Heart right ventricle (tissue), 16 donors: ENCODE data around the gene PIGR. TPM values are rescaled to one million over a fixed set of nuclear protein-coding genes. Genes with fewer than 3 reads are reported as not detected.

ENCODE experiments used
- ATAC-seq, 8 donors: fragments of 200-7000 bp; cut with Tn5 transposase; one replicate each; pipeline ENCODE4 v1.9.1; 2020; ENCODE audit warnings: mild to moderate bottlenecking in 8 of 8, moderate library complexity in 8 of 8, moderate number of reproducible peaks in 1 of 8
- DNase-seq, 2 donors: peaks; one replicate each; pipeline ENCODE4 v3.0.0-alpha.2; 2020
- H3K27ac ChIP-seq, 10 donors: fragments of 200-600 bp; sonication (generic) in 2 of 10; one replicate each; pipeline versions ENCODE4 v1.5.0 to v1.8.0; 2020 to 2022; ENCODE audit warnings: mild to moderate bottlenecking in 3 of 10
- H3K27me3 ChIP-seq, 7 donors: fragments of 200-600 bp; one replicate each; pipeline ENCODE4 v1.8.0; 2021 to 2022; ENCODE audit warnings: mild to moderate bottlenecking in 2 of 7
- H3K36me3 ChIP-seq, 9 donors: fragments of 200-600 bp; sonication (generic) in 1 of 9; one replicate each; pipeline versions ENCODE4 v1.5.0 to v1.8.0; 2020 to 2022; ENCODE audit warnings: mild to moderate bottlenecking in 2 of 9
- H3K4me1 ChIP-seq, 9 donors: fragments of 200-600 bp; sonication (generic) in 1 of 9; one replicate each; pipeline versions ENCODE4 v1.5.0 to v1.8.0; 2020 to 2022; ENCODE audit warnings: mild to moderate bottlenecking in 4 of 9
- H3K4me3 ChIP-seq, 10 donors: fragments of 200-600 bp; sonication (generic) in 2 of 10; one replicate each; pipeline versions ENCODE4 v1.5.0 to v1.8.0; 2020 to 2022; ENCODE audit warnings: mild to moderate bottlenecking in 7 of 10, moderate library complexity in 2 of 10
- H3K9me3 ChIP-seq, 11 donors: fragments of 200-600 bp in 10 of 11; sonication (generic) in 2 of 11; one replicate each; pipeline versions ENCODE4 v1.5.0 to v1.8.0; 2013 to 2022; ENCODE audit warnings: mild to moderate bottlenecking in 2 of 11, control low read depth in 1 of 11, moderate library complexity in 1 of 11
- CTCF ChIP-seq, 9 donors: fragments of 200-600 bp; sonication (generic) in 2 of 9; IDR thresholded peaks; one replicate each; pipeline versions ENCODE4 v1.5.0 to v1.8.0; 2021 to 2022; ENCODE audit warnings: antibody characterized with exemption in 9 of 9, mild to moderate bottlenecking in 5 of 9, moderate library complexity in 1 of 9
- WGBS, 2 donors: extraction: QIAGEN DNeasy Blood & Tissue Kit; methylation state at CpG; one replicate each; pipeline ENCODE4 v1.1.7; 2013; ENCODE audit warnings: inconsistent platforms in 1 of 2; 5-methylcytosine and 5-hydroxymethylcytosine counted together
- intact Hi-C, 10 donors: fragments of 100-400 bp; cut with DNase I; formaldehyde crosslinking; loops; one replicate each; pipeline versions ENCODE4 v1.11.1 to v1.14.2; 2022
- polyA plus RNA-seq, 2 donors: library from polyadenylated mRNA; stranded (reverse); fragments of 200-250 nt; gene quantifications; one replicate each; pipeline ENCODE4 v1.2.3, GENCODE V29; 2013
- total RNA-seq, 10 donors: library from RNA; stranded (reverse); fragmentation: NEBNext Ultra II Directional in 3 of 10; extraction: Animal tissue kit (Norgen Biotek cat#: 25700) in 3 of 10; gene quantifications; one replicate each; pipeline versions ENCODE4 v1.2.1 to v1.2.4, GENCODE V29; 2021 to 2023
- donor health status: Arrhythmogenic right ventricular cardiomyopathy.
- donor health status: ischemic (EF 13 %, LVEDD 7.1; RV severe dilation, severe dysfunction).
- donor health status: healthy with polysubstance abuse.
- donor health status: DM: no; HTN: yes; CAD: no.
- donor health status: DM: no; HTN: no; CAD: no.
- donor health status: ischemic (EF 25% LVEDD 6.9; RV normal size, moderate dysfunction).
- donor health status: ischemic (EF 25% LVEDD 5.7; RV mildly dilated, moderate dysfunction).
- donor health status: healthy.
- donor health status: DM: yes; HTN: yes; CAD: no.
- donor health status: Ischemic cardiomyopathy.
- donor health status: ischemic (EF 35%, LVEDD 5.7; RV mildly dilated, moderate dysfunction).
- donor health status: nonischemic (EF 11% LVEDD 7.7; RV severe dilation, severe dysfunction).
- donor health status: DM: yes; HTN: yes; CAD: no.
- donor health status: PGD.
- donor health status: ischemic (EF 29% LVEDD 5.4; RV normal size, mild dysfunction).
- donor health status: nonischemic (EF 23%, LVEDD 6.1; RV moderate dilation, normal function).

Gene PIGR
- total and polyA plus RNA-seq, 12 donors, result 0.01 to 0.11 (median 0.10) TPM; not detected in 9

DNA sequence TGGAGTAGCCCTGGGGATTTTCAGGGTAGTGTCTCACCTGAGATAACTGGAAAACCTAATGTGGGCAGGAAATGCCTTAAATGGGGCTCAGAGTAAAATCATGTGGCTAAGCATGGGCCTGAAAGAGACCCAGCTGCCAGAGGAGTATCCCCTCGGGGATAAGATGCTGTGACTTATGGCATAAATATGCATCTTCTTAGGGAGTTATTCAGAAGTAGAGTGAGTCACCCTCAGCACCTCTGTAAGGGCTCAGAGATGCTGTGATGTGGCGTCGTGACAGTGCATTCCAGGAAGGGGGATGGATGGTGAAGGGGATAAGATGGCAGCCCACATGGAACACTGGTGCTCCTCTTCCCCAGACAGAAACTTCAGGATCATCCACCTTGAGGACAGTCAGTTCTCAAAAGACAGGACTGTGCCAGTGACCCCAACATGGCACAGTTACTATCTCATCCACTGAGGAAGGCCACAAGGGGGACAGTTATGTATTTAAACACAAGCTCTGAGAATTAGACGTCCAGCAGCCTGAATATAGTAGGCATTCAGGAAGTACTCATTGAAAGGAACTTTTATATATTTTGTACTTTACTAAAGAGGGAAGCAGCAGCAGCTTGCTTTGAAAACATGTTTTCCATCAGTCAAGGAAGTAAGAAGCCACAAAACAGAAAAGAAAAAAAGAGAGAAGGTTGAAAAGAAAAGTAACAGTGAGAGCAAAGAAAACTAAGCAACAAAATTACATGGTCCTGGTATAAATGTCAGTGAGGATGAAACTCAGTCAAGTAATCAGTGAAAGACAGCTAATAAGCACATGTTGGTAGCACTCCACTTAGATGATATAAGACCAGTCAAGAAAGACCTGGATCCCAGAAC is 40.7 kb downstream of the PIGR start:
- Histone ChIP-seq H3K36me3 (peaks cover 0 to 5% (median 0%) of the 10 kb centered on the region in 9 donors), H3K27ac (no peak overlapping the region), H3K9me3 (no peaks in the 10 kb centered on the region), H3K4me3 (no peak overlapping the region), H3K4me1 (peaks cover 4 to 30% (median 14%) of the 10 kb centered on the region in 9 donors), H3K27me3 (peaks cover 0 to 35% (median 12%) of the 10 kb centered on the region in 7 donors)
- TF ChIP-seq CTCF (IDR thresholded peaks at IDR 0.05), result no peak
- WGBS, 2 donors, result 74 to 84% methylated on average over 4 of the region's 4 CpGs
- intact Hi-C loops, result loop anchor here in 1 of 10 donors (10.0 kb wide), 1 partner anchor 411 kb away; no protein-coding TSS in a partner anchor
- ATAC-seq (no peak), DNase-seq (no peak)

GRCh38 chr1:206904423-206905142 is 41.7 kb downstream of the PIGR start:
- Histone ChIP-seq H3K27me3 (peaks cover 0 to 25% (median 7%) of the 10 kb centered on the region in 7 donors), H3K4me1 (peaks cover 4 to 23% (median 11%) of the 10 kb centered on the region in 9 donors), H3K4me3 (no peak overlapping the region), H3K27ac (peak overlapping the region in 4 of 10 donors; percentile 11 to 59 (median 32)), H3K36me3 (peaks cover 0 to 5% (median 0%) of the 10 kb centered on the region in 9 donors), H3K9me3 (no peaks in the 10 kb centered on the region)
- WGBS, 2 donors, result 70 to 82% methylated on average over 10 of the region's 10 CpGs
- no peak for TF ChIP-seq CTCF (IDR thresholded peaks at IDR 0.05)
- intact Hi-C loops, result loop anchor here in 1 of 10 donors (10.0 kb wide), 1 partner anchor 410 kb away; no protein-coding TSS in a partner anchor
- DNase-seq (no peak), ATAC-seq (peak in 6 of 8 donors; percentile 44 to 81 (median 64))

DNA sequence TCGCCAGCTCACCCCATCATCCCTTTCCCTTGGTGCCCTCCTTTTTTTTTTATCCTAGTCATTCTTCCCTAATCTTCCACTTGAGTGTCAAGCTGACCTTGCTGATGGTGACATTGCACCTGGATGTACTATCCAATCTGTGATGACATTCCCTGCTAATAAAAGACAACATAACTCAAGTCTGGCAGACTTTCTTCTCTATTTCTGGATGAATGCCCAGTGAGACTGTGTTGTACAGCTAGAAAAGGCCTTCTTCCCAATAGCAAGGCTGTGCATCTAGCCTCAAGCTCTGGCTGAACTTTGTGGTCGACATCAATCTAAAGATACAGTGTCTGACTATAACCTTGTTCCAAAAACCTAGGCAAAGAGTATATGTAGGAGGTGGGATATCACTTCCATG is 42.6 kb downstream of the PIGR start:
- H3K4me1 ChIP-seq, result peaks cover 0 to 15% (median 6%) of the 10 kb centered on the region in 9 donors
- DNase-seq (no peak), ATAC-seq (peak in 6 of 8 donors; percentile 31 to 79 (median 61))
- peaks cover 0 to 5% (median 0%) of the 10 kb centered on the region in 9 donors for H3K36me3 ChIP-seq
- H3K9me3 ChIP-seq, result no peaks in the 10 kb centered on the region
- TF ChIP-seq CTCF (IDR thresholded peaks at IDR 0.05), result no peak
- intact Hi-C loops, result loop anchor here in 1 of 10 donors (10.0 kb wide), 1 partner anchor 409 kb away; no protein-coding TSS in a partner anchor
- peaks cover 0 to 16% (median 0%) of the 10 kb centered on the region in 7 donors for H3K27me3 ChIP-seq
- WGBS, 2 donors, result 41 to 63% methylated on average over 2 of the region's 2 CpGs
- no peak overlapping the region for H3K4me3 ChIP-seq
- peak overlapping the region in 5 of 10 donors; percentile 11 to 59 (median 35) for H3K27ac ChIP-seq

DNA sequence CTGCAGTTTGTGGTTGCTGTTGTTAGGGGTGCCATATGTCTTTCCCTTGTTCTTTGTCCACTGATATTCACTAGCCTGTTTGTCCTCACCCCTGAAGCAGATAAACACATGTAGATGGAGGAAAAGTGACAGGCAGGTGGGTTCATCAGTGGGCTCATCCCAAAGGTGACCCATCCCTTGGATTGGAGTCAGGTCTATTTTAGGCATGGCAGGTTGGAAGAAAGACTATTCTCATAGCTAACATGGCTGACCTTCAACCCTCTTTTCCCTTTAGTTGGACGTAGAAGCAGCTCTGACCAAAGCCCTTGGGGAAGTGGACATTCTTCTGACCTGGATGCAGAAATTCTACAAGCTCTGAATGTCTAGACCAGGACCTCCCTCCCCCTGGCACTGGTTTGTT is 43.6 kb downstream of the PIGR start:
- WGBS, 2 donors, result 52 to 64% methylated on average over 1 of the region's 1 CpG
- intact Hi-C loops, result loop anchor here in 1 of 10 donors (10.0 kb wide), 1 partner anchor 408 kb away; no protein-coding TSS in a partner anchor
- peaks cover 0 to 6% (median 0%) of the 10 kb centered on the region in 7 donors for H3K27me3 ChIP-seq
- DNase-seq (no peak), ATAC-seq (no peak)
- no peak overlapping the region for H3K4me3 ChIP-seq
- no peak for TF ChIP-seq CTCF (IDR thresholded peaks at IDR 0.05)
- H3K27ac ChIP-seq, result no peak overlapping the region
- H3K36me3 ChIP-seq, result peaks cover 0 to 5% (median 0%) of the 10 kb centered on the region in 9 donors
- H3K9me3 ChIP-seq, result no peaks in the 10 kb centered on the region
- peaks cover 0 to 15% (median 6%) of the 10 kb centered on the region in 9 donors for H3K4me1 ChIP-seq
